H1 (cell line): ENCODE measurements around the gene POLR3E.

ENCODE experiments used
- ATF3 ChIP-seq: IDR thresholded peaks from 2 replicates; pipeline ENCODE4 v1.6.1; 2011; ENCODE audit warnings: low read depth, mild to moderate bottlenecking, low read length; ENCODE audit not compliant: insufficient read depth
- CBX5 ChIP-seq: fragments of 300-800, 300-1000 bp; sonication (generic); IDR thresholded peaks from 2 replicates; pipeline ENCODE4 v1.7.1; 2016; ENCODE audit warnings: antibody characterized with exemption, low read length, low read depth
- CTCF ChIP-seq, 3 experiments: IDR thresholded peaks; 1 replicate in 2 of 3; 2 replicates in 1 of 3; pipeline versions ENCODE4 v1.5.1 to v1.6.1; 2011; ENCODE audit warnings: low read length in 3 of 3, mild to moderate bottlenecking in 3 of 3, inconsistent platforms in 2 of 3, low read depth in 1 of 3, moderate library complexity in 1 of 3; ENCODE audit not compliant: insufficient read depth in 1 of 3; ENCODE audit errors: control extremely low read depth in 1 of 3
- EGR1 ChIP-seq: IDR thresholded peaks from 2 replicates; pipeline ENCODE4 v1.6.1; 2011; ENCODE audit warnings: low read depth, low read length, borderline replicate concordance
- GTF2F1 ChIP-seq: IDR thresholded peaks from 2 replicates; pipeline ENCODE4 v1.6.1; 2012; ENCODE audit warnings: low read depth, low read length, improper control_type of control experiment, borderline replicate concordance
- NRF1 ChIP-seq: IDR thresholded peaks from 2 replicates; pipeline ENCODE4 v1.6.1; 2011; ENCODE audit warnings: mild to moderate bottlenecking, low read depth, low read length, improper control_type of control experiment
- POLR2A ChIP-seq, 2 experiments: IDR thresholded peaks; 1 replicate in 1 of 2; 2 replicates in 1 of 2; pipeline ENCODE4 v1.6.1; 2011; ENCODE audit warnings: low read depth in 2 of 2, low read length in 2 of 2, mild to moderate bottlenecking in 2 of 2; ENCODE audit errors: control extremely low read depth in 1 of 2
- POLR2AphosphoS5 ChIP-seq: IDR thresholded peaks from 2 replicates; pipeline ENCODE4 v1.6.1; 2011; ENCODE audit warnings: low read depth, low read length
- SIN3A ChIP-seq, 2 experiments: IDR thresholded peaks in 1 of 2; conservative IDR thresholded peaks in 1 of 2; 2 replicates each; pipeline ENCODE4 v1.6.1; 2011 to 2012; ENCODE audit warnings: low read length in 2 of 2, improper control_type of control experiment in 1 of 2, low read depth in 1 of 2, mild to moderate bottlenecking in 1 of 2
- SIRT6 ChIP-seq: IDR thresholded peaks from one replicate; pipeline ENCODE4 v1.7.1; 2012; ENCODE audit warnings: low read length, inconsistent platforms
- YY1 ChIP-seq: IDR thresholded peaks from 2 replicates; pipeline ENCODE4 v1.6.1; 2011; ENCODE audit warnings: low read depth, mild to moderate bottlenecking, low read length
- ZNF274 ChIP-seq: IDR thresholded peaks from 2 replicates; pipeline ENCODE4 v1.7.0; 2012; ENCODE audit warnings: low read length, borderline replicate concordance; ENCODE audit errors: extremely low read depth

- TF ChIP-seq GTF2F1 (no peak), SIN3A (conservative IDR thresholded peaks at IDR 0.05 in 1 of 2, IDR thresholded peaks at IDR 0.05 in 1 of 2; ENCODE audit: low read depth in 1 of 2, low read length in 2 of 2) (no peak), CTCF (IDR thresholded peaks at IDR 0.05; ENCODE audit: control extremely low read depth in 1 of 3, insufficient read depth in 1 of 3, low read depth in 1 of 3, low read length in 3 of 3) (no peak), POLR2A (IDR thresholded peaks at IDR 0.05; ENCODE audit: control extremely low read depth in 1 of 2, low read depth in 2 of 2, low read length in 2 of 2) (no peak), SIRT6 (no peak), POLR2AphosphoS5 (no peak), NRF1 (no peak), YY1 (no peak), CBX5 (no peak), EGR1 (no peak), ZNF274 (no peak), ATF3 (no peak)
These were observed 19.2 kb downstream of the POLR3E start for GRCh38 chr16:22316411-22316811.
